Kidney (tissue), 14 donors: Measurements from ENCODE around the gene ST13. TPM values are rescaled to one million over a fixed set of nuclear protein-coding genes. Genes with fewer than 3 reads are reported as not detected.

Experiments
- DNase-seq, 5 donors: peaks; one replicate each; pipeline ENCODE4 v3.0.0-alpha.2; 2013 to 2020
- FAIRE-seq: peaks from 2 replicates; lab custom pipeline; 2012; peaks lifted over from hg19 to GRCh38; lab: Jason Lieb, UNC
- H3K27ac ChIP-seq, 2 donors: one replicate each; pipeline ENCODE4 v1.7.0; 2013; ENCODE audit warnings: low read depth in 2 of 2, low read length in 2 of 2, inconsistent platforms in 1 of 2
- H3K27me3 ChIP-seq: one replicate; pipeline ENCODE4 v1.7.1; 2013; ENCODE audit warnings: low read length, inconsistent platforms; ENCODE audit not compliant: control insufficient read depth, insufficient read depth
- H3K36me3 ChIP-seq, 3 donors: one replicate each; pipeline versions ENCODE4 v1.7.0 to v1.7.1; 2013; ENCODE audit warnings: low read length in 3 of 3, control low read depth in 1 of 3, inconsistent platforms in 1 of 3; ENCODE audit not compliant: insufficient read depth in 3 of 3, control insufficient read depth in 2 of 3
- H3K4me1 ChIP-seq, 3 donors: one replicate each; pipeline versions ENCODE4 v1.7.0 to v1.7.1; 2013; ENCODE audit warnings: low read length in 3 of 3, inconsistent platforms in 1 of 3, low read depth in 1 of 3; ENCODE audit not compliant: control insufficient read depth in 2 of 3, insufficient read depth in 2 of 3
- H3K4me3 ChIP-seq, 3 donors: one replicate each; pipeline versions ENCODE4 v1.7.0 to v1.8.1; 2013; ENCODE audit warnings: low read length in 3 of 3, control low read depth in 1 of 3, inconsistent platforms in 1 of 3
- H3K9ac ChIP-seq, 3 donors: one replicate each; pipeline versions ENCODE4 v1.7.0 to v1.7.1; 2013; ENCODE audit warnings: low read length in 3 of 3, control low read depth in 1 of 3, inconsistent platforms in 1 of 3
- H3K9me3 ChIP-seq, 3 donors: one replicate each; pipeline versions ENCODE4 v1.7.0 to v1.7.1; 2013; ENCODE audit warnings: low read length in 3 of 3, control low read depth in 1 of 3, inconsistent platforms in 1 of 3; ENCODE audit not compliant: control insufficient read depth in 2 of 3, insufficient read depth in 1 of 3
- CTCF ChIP-seq: IDR thresholded peaks from 3 replicates; pipeline ENCODE4 v1.5.1; 2012; ENCODE audit warnings: mild to moderate bottlenecking, moderate library complexity, borderline replicate concordance; ENCODE audit not compliant: insufficient read depth; ENCODE audit errors: extremely low read depth
- intact Hi-C: fragments of 100-400 bp; cut with DNase I; formaldehyde crosslinking; loops from one replicate; pipeline ENCODE4 v1.11.1; 2022
- polyA plus RNA-seq: library from polyadenylated mRNA; stranded (reverse); fragments of 350-450 nt; fragmentation: Illumina TruSeq; extraction: RNeasy Lipid Tissue Mini Kit (QIAGEN cat#74804); gene quantifications from one replicate; pipeline ENCODE4 v1.2.3, GENCODE V29; 2014; ENCODE audit warnings: low read depth, low replicate concordance; ENCODE audit not compliant: insufficient read depth
- total RNA-seq: library from RNA; stranded (reverse); fragmentation: NEBNext Ultra II Directional; extraction: Animal tissue kit (Norgen Biotek cat#: 25700); gene quantifications from one replicate; pipeline ENCODE4 v1.2.1, GENCODE V29; 2021
- donor health status: control.
- donor health status: control.
- donor health status: control.
- donor health status: control.
- donor health status: control.
- donor health status: DM: yes; HTN: yes; CAD: no.
- donor health status: Normal renal cell carcinoma (clear cell type).

The ST13 gene
- total and polyA plus RNA-seq, 2 donors from 2014 or later, result 196 to 230 TPM

- Histone ChIP-seq H3K4me3 (no peak overlapping the region), H3K9me3 (no peaks in the 10 kb centered on the region), H3K27ac (no peak overlapping the region), H3K27me3 (no peaks in the 10 kb centered on the region), H3K36me3 (peaks cover 0 to 2% (median 0%) of the 10 kb centered on the region in 3 donors), H3K9ac (peak overlapping the region in 1 of 3 donors; percentile 31), H3K4me1 (peaks cover 0 to 2% (median 0%) of the 10 kb centered on the region in 3 donors)
- peak in 2 of 5 donors; percentile 67 to 74 for DNase-seq
- TF ChIP-seq CTCF, result peak; percentile 35
- FAIRE-seq, result peak; percentile 62
- intact Hi-C loops, result no loop called here
These were observed 42.5 kb upstream of the ST13 start for GRCh38 chr22:40898850-40899357.

GRCh38 chr22:40894417-40894816, 38.0 kb upstream of the ST13 start:
- Histone ChIP-seq H3K36me3 (peaks cover 2 to 11% (median 6%) of the 10 kb centered on the region in 3 donors), H3K27me3 (no peaks in the 10 kb centered on the region)
- intact Hi-C loops, result no loop called here

GRCh38 chr22:40890881-40891280, 34.4 kb upstream of the ST13 start:
- TF ChIP-seq CTCF, result no peak
- FAIRE-seq (no peak), DNase-seq (no peak)
- H3K9ac ChIP-seq, result no peak overlapping the region
- peaks cover 7 to 41% (median 14%) of the 10 kb centered on the region in 3 donors for H3K36me3 ChIP-seq
- no peak overlapping the region for H3K4me3 ChIP-seq
- H3K4me1 ChIP-seq, result no peaks in the 10 kb centered on the region
- intact Hi-C loops, result no loop called here
- no peaks in the 10 kb centered on the region for H3K27me3 ChIP-seq
- no peaks in the 10 kb centered on the region for H3K9me3 ChIP-seq
- H3K27ac ChIP-seq, result no peak overlapping the region

More at GRCh38 chr22:40894417-40894816, 38.0 kb upstream of the ST13 start:
- TF ChIP-seq CTCF, result no peak
- Histone ChIP-seq H3K4me1 (peaks cover 0 to 2% (median 0%) of the 10 kb centered on the region in 3 donors), H3K27ac (no peak overlapping the region), H3K9me3 (no peaks in the 10 kb centered on the region), H3K4me3 (no peak overlapping the region), H3K9ac (no peak overlapping the region)
- FAIRE-seq (no peak), DNase-seq (no peak)

GRCh38 chr22:40889116-40889515, 32.7 kb upstream of the ST13 start:
- no peak for TF ChIP-seq CTCF
- Histone ChIP-seq H3K27me3 (no peaks in the 10 kb centered on the region), H3K9me3 (no peaks in the 10 kb centered on the region), H3K4me3 (no peak overlapping the region), H3K9ac (no peak overlapping the region), H3K4me1 (no peaks in the 10 kb centered on the region), H3K27ac (no peak overlapping the region), H3K36me3 (peaks cover 6 to 41% (median 15%) of the 10 kb centered on the region in 3 donors)
- DNase-seq, result no peak
- no peak for FAIRE-seq
- intact Hi-C loops, result no loop called here
